ENCODE results near the gene CYBRD1.

The CYBRD1 gene

GRCh38 chr2:171602352-171602751 is 80.1 kb downstream of the CYBRD1 start:
- DNase-seq (ENCODE audit: low spot score) = no peak

Data from Ammon's horn (tissue), 1 donor.